SK-N-MC (cell line): Measurements from ENCODE around the gene FGA.

Experiments used
- EZH2 ChIP-seq: fragments of 200-600 bp; sonication (generic); IDR thresholded peaks from one replicate; pipeline ENCODE4 v1.6.1; 2017; ENCODE audit warnings: antibody characterized with exemption
- FOXP2 ChIP-seq: optimal IDR thresholded peaks from 2 replicates; pipeline ENCODE3; 2011; ENCODE audit warnings: mild to moderate bottlenecking, moderate library complexity; ENCODE audit not compliant: insufficient read depth; ENCODE audit errors: extremely low read length, control extremely low read depth
- POLR2AphosphoS5 ChIP-seq: IDR thresholded peaks from 2 replicates; pipeline ENCODE4 v1.6.1; 2012; ENCODE audit warnings: mild to moderate bottlenecking, low read depth, low read length, borderline replicate concordance

GRCh38 chr4:154630324-154630723 is 39.8 kb upstream of the FGA start:
- TF ChIP-seq POLR2AphosphoS5, result no peak
- no peak for TF ChIP-seq EZH2
- TF ChIP-seq FOXP2, result no peak
